Retinal pigment epithelial cell (primary cell): ENCODE data around the gene SLC6A16.
A peak's percentile ranks its signal among the peaks of the same experiment; 100 is the strongest.

Experiments
- DNase-seq: peaks from one replicate; pipeline ENCODE4 v3.0.0-alpha.2; 2010; ENCODE audit warnings: low read depth
- H3K4me3 ChIP-seq: 2 replicates; pipeline ENCODE4 v1.5.1; 2011; ENCODE audit warnings: mild to moderate bottlenecking, low read length, control low read depth, moderate library complexity
- CTCF ChIP-seq: conservative IDR thresholded peaks from 2 replicates; pipeline ENCODE4 v1.5.1; 2011; ENCODE audit warnings: low read depth, low read length, control low read depth, inconsistent platforms

The SLC6A16 gene

DNA sequence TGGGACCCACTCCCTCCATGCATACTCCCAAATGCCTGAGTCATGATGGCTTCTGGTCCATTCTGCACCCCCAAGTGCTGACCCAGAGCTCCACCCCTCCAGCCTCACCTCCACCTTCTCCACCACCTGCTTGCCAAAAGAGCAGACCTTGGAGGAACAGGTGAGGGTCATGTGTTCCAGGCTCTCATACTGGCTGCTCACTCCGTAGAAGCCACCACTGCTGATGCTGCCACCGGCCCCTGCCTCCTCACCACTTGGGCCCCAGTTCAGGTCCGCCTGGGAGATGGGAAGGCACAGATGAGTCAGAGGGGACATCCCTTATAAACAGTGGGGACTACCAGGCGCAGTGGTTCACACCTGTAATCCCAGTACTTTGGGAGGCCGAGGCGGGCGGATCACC, 18.1 kb upstream of the SLC6A16 start:
- TF ChIP-seq CTCF: no peak
- no peak for DNase-seq
- H3K4me3 ChIP-seq: no peak overlapping the region

DNA sequence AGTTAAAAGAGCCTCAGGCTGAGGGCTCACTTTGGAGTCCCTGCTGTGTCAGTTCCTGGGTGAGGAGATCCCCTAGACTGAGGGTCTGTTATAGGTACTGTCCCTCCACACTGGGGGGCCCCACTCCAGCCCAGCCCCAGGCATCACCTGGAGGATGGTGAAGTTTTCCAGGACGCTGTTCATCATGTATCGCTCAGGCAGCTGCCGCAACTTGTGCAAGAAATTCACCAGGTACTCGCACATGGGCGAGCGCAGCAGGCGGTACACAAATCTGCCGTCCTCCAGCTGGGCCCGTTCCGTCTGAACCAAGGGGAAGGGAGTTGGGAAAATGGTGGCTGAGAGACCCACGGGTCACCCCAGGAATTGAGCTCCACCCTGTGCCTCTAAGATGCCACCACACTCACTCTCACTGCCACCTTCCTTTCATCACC, 17.3 kb upstream of the SLC6A16 start:
- DNase-seq: no peak
- H3K4me3 ChIP-seq: no peak overlapping the region
- TF ChIP-seq CTCF: no peak

DNA sequence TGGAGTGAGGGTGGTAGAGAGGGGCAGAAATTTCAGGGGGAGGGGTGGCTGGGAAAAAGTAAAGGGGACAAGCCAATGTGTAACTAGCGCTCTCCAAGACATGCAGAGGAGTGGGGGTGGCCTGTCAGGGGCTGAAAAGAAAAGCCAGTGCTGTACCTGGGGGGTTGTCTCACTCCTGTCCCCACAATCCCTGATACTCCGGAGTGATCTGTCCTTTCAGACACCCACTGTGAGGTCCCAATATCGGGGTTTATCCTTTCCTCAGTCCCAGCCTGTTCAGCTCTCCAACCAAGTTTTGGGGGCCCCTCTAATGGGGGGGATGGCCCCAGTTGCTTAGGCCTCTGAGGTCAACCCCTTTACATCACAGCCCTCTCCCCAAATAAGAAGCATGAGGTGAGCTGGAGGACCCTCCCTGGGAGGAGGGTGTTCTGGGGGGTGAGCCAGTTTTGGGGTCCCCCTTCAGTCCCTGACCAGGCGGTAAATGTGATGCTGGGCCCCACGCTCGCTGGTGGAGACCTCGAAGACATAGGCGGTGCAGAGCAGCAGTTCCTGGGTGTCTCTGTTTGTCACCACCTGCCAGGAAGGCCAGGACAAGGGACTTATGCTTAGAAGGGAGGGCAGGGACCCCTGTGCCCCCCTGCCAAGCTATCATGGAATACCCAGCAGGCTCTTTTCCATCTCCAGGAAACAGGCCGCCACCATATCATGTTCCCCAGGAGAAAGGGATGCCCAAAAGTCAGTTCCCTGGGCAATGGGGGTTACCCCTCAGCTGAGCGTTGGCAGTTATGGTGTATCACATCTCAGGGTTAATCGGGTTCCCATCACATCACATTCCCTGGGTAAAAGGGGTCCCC, 16.1 kb upstream of the SLC6A16 start:
- no peak for DNase-seq
- TF ChIP-seq CTCF: no peak
- no peak overlapping the region for H3K4me3 ChIP-seq

GRCh38 chr19:49340069-49340864, 15.3 kb upstream of the SLC6A16 start:
- peak; percentile 31 for DNase-seq
- peak overlapping the region; percentile 24 for H3K4me3 ChIP-seq
- no peak for TF ChIP-seq CTCF

- TF ChIP-seq CTCF: no peak
- peak; percentile 79 for DNase-seq
- H3K4me3 ChIP-seq: peak overlapping the region; percentile 41
Observed at GRCh38 chr19:49339301-49340068, 14.5 kb upstream of the SLC6A16 start.

DNA sequence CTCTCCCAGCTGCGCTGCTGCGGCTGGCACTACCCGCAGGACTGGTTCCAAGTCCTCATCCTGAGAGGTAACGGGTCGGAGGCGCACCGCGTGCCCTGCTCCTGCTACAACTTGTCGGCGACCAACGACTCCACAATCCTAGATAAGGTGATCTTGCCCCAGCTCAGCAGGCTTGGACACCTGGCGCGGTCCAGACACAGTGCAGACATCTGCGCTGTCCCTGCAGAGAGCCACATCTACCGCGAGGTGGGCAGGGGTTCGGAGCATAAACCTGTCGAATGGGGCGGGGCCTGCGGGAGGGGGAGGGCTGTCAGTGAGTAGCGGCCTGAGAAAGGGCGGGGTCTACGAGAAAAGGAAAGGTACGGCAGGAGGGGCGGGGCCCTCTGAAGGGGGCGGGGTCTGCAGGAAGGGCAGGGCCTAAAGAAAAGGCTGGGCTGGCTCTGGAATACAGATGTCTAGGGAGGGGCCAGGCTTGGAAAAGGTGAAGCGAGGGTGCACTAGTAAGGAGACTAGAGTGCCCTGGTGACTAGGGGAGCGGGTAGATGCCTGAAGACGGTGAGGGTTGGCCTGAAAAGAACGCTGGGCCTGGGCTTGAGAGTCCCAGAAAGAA, 13.8 kb upstream of the SLC6A16 start:
- no peak for TF ChIP-seq CTCF
- peak overlapping the region; percentile 41 for H3K4me3 ChIP-seq
- DNase-seq: no peak
